ENCODE data around the gene RNF11. TPM values are rescaled to one million over a fixed set of nuclear protein-coding genes. Genes with fewer than 3 reads are reported as not detected.
"Not testable (repeated sequence)": the region's sequence is repeated elsewhere in the genome, so short reads cannot be mapped to it uniquely, and the experiment has no call there.

RNF11 gene
- total RNA-seq, 1 donor from 2014 or later: 94.0 TPM

DNA sequence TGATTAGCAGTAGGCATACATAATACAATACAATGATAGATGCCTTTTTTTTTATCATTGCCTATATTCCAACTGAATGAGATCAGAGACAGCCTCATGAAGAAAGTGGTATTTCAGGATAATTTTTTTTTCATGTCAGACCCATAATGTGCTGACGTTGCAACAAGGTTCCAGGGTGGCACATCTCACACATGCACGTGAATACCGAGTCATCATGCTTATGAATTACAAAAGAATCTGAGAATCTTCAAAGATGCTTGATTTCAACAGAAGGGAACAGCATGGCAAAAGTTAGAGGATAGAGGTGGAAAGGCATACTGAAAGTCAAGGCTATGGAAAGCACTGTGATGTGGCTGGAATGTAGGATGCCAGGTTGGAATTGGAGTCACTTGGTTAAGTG is 5.0 kb upstream of the RNF11 start:
- H3K4me1 ChIP-seq: peaks cover 11% of the 10 kb centered on the region
- TF ChIP-seq, protein P1, sequence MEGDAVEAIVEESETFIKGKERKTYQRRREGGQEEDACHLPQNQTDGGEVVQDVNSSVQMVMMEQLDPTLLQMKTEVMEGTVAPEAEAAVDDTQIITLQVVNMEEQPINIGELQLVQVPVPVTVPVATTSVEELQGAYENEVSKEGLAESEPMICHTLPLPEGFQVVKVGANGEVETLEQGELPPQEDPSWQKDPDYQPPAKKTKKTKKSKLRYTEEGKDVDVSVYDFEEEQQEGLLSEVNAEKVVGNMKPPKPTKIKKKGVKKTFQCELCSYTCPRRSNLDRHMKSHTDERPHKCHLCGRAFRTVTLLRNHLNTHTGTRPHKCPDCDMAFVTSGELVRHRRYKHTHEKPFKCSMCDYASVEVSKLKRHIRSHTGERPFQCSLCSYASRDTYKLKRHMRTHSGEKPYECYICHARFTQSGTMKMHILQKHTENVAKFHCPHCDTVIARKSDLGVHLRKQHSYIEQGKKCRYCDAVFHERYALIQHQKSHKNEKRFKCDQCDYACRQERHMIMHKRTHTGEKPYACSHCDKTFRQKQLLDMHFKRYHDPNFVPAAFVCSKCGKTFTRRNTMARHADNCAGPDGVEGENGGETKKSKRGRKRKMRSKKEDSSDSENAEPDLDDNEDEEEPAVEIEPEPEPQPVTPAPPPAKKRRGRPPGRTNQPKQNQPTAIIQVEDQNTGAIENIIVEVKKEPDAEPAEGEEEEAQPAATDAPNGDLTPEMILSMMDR (IDR thresholded peaks at IDR 0.05): no peak
- H3K36me3 ChIP-seq: no peaks in the 10 kb centered on the region
- H3K4me3 ChIP-seq: no peak overlapping the region
- DNase-seq (no peak), ATAC-seq (no peak)
- H3K9me3 ChIP-seq: no peaks in the 10 kb centered on the region
- intact Hi-C loops (cut with DNase I): no loop called here
- no peak overlapping the region for H3K27ac ChIP-seq
- H3K27me3 ChIP-seq: no peaks in the 10 kb centered on the region

DNA sequence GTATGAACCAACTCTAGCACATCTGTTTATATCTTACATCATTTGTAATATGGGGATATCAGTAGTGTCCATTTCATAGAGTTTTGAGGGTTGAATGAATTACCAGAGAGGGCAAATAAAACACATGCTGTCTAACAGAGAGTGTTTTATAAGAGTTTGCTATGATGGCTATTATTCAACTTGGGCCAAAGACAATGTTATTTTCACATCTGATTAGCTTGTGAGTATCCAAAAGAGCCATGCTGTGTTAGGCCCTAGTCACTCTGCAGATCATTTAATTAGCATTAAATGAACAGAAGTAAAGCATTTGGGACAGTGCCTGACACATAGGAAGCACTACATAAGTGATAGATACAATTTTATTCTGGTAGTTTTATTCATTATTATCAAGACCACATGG is 4.2 kb upstream of the RNF11 start:
- Histone ChIP-seq H3K27me3 (no peaks in the 10 kb centered on the region), H3K36me3 (no peaks in the 10 kb centered on the region), H3K4me1 (peaks cover 11% of the 10 kb centered on the region), H3K4me3 (no peak overlapping the region), H3K9me3 (no peaks in the 10 kb centered on the region), H3K27ac (no peak overlapping the region)
- TF ChIP-seq, protein P1 (IDR thresholded peaks at IDR 0.05): no peak
- ATAC-seq: no peak
- intact Hi-C loops (cut with DNase I): no loop called here
- no peak for DNase-seq

DNA sequence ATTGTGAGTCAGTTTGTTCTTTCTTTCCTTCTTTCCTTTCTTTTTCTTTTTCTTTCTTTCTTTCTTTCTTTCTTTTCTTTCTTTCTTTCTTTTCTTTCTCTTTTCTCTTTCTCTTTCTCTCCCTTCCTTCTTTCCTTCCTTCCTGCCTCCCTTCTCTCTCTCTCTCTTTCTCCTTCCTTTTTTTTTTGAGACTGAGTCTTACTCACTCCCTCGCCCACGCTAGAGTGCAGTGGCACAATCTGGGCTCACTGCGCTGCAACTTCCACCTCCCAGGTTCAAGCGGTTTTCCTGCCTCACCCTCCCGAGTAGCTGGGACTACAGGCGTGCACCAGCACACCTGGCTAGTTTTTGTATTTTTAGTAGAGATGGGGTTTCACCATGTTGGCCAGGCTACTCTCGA is 1.8 kb upstream of the RNF11 start:
- H3K4me3 ChIP-seq; H3K27me3 ChIP-seq; ATAC-seq; intact Hi-C loops (cut with DNase I); H3K27ac ChIP-seq; H3K9me3 ChIP-seq; H3K36me3 ChIP-seq: not testable (repeated sequence)
- H3K4me1 ChIP-seq: peaks cover 28% of the 10 kb centered on the region
- peak; percentile 76 for DNase-seq

DNA sequence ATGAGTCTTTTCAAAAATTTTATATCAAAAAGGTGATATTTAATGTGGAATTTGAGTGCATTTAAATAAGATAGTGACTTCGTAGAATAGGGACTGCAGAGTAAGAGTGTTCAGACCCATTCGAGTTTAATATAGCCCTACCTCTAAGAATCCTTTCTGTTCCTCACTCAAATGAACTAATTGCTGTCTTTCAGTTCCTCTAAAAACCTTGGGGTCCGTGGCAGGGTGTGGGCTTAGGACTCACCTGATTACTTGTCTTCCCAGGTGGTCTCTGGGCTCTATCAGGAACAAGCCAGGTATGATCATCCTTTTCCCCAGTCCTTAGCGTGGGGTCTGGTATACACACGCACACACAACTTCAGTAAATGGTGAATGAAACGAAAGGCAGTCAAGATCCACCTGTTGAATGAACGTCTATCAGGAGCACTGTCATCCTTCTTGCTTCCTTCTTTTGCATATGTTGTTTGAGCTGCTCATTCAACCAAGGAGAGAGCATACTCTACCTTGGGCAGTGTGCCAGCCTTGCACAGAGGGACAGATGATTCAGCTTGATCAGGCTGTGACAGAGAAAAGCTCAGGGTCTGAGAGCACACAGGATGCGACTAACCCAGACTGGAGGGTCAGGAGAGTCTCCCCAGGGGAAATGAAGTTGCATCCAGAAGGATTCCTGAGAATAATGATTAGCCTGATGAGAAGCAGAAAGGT is 1.2 kb upstream of the RNF11 start:
- intact Hi-C loops (cut with DNase I): no loop called here
- ATAC-seq (peak; percentile 3), DNase-seq (peak; percentile 70)
- Histone ChIP-seq H3K27me3 (no peaks in the 10 kb centered on the region), H3K27ac (peak overlapping the region; percentile 93), H3K36me3 (no peaks in the 10 kb centered on the region), H3K9me3 (no peaks in the 10 kb centered on the region), H3K4me3 (no peak overlapping the region), H3K4me1 (peaks cover 28% of the 10 kb centered on the region)
- TF ChIP-seq, protein P1 (IDR thresholded peaks at IDR 0.05): no peak

DNA sequence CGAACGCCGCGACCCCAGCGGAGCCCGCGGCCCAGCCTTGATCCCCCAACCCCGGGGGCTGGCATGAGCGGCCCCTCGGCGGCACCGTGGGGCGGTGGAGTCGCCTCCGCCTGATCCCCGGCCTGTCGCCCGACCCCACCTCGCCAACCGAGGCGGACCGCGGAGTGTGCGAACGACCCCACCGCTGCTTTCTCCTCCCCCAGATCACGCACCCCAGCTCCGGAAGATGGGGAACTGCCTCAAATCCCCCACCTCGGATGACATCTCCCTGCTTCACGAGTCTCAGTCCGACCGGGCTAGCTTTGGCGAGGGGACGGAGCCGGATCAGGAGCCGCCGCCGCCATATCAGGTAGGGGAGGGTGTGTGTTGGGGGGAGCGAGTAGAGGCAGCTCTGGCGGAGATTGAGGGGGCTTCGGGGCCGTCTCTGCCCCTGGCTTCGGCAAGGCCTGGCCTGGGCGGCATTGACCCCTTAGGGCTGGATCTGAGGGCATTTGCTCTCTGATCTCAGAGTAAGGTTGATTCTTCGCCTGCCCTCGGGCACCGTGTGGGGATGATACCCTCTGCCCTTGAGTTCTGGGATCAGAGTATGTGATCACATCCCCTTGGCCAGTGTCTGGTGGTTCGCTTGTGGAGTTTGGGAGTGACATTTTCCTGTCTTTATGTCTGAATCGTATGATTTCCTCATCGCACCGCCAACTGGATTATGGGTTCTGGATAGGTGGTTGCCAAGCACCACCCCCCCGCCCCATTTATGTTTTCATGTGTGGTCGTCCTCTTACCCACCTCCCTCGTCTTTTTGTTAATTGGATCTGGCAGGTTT is 668 bp downstream of the RNF11 start:
- TF ChIP-seq, protein P1 (IDR thresholded peaks at IDR 0.05): no peak
- H3K4me3 ChIP-seq: peak overlapping the region; percentile 91
- no peaks in the 10 kb centered on the region for H3K36me3 ChIP-seq
- intact Hi-C loops (cut with DNase I): no loop called here
- H3K9me3 ChIP-seq: no peaks in the 10 kb centered on the region
- DNase-seq: peak; percentile 76
- H3K4me1 ChIP-seq: peaks cover 43% of the 10 kb centered on the region
- no peaks in the 10 kb centered on the region for H3K27me3 ChIP-seq
- peak; percentile 46 for ATAC-seq
- H3K27ac ChIP-seq: peak overlapping the region; percentile 93

DNA sequence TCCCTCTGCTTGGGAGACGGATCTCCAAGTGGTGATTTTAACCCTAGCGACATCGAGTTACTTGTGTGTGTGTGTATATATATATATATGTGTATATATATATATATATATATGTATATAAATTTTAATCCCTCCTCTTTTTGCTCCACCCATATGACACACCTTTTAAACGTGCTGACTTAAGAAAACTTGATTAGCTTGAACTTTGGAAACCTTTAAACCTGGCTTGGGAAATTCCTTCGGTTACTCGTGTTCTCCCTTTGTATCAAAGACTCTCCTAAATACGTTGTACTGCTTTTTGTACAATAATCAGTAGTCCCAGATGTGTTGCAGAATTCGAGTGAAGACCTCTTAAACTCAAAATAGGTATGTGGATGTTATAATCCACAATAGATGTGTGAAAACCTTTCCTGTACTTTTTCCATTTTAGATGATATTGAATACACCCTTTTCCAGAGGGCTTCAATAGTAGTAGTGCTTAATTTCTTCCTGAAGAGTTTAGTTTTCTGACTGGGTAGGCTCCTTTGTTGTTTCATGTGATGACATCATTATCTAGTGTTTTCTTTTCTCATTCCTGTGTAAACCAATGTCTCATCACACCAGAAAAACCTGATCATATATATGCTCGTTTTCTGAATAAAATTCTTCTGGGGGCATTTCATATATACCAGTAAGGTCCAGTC is 1.4 kb downstream of the RNF11 start:
- DNase-seq (no peak), ATAC-seq (no peak)
- TF ChIP-seq, protein P1 (IDR thresholded peaks at IDR 0.05): no peak
- Histone ChIP-seq H3K36me3 (no peaks in the 10 kb centered on the region), H3K27me3 (no peaks in the 10 kb centered on the region), H3K27ac (peak overlapping the region; percentile 93), H3K4me1 (peaks cover 44% of the 10 kb centered on the region), H3K9me3 (no peaks in the 10 kb centered on the region), H3K4me3 (peak overlapping the region; percentile 91)
- intact Hi-C loops (cut with DNase I): no loop called here
